AG04450 (cell line): Measurements from ENCODE around the gene CCDC183. TPM values are rescaled to one million over a fixed set of nuclear protein-coding genes. Genes with fewer than 3 reads are reported as not detected.

Experiments
- CTCF ChIA-PET: fragments of 300-600, 350-600 bp; formaldehyde crosslinking; extraction: SDS; loops from one replicate; lab custom pipeline; 2022; ENCODE audit warnings: antibody characterized with exemption, inconsistent platforms; lab: Charles Lee
- POLR2A ChIA-PET: fragments of 350-600 bp; formaldehyde crosslinking; extraction: SDS; loops from one replicate; lab custom pipeline; 2021; ENCODE audit warnings: antibody characterized with exemption, inconsistent platforms; lab: Yijun Ruan, JAX
- DNase-seq: peaks from one replicate; pipeline ENCODE4 v3.0.0-alpha.2; 2011; ENCODE audit warnings: low read depth, low spot score
- H3K27ac ChIP-seq: one replicate; pipeline ENCODE4 v1.5.1; 2012; ENCODE audit warnings: low read depth, low read length, control low read depth
- H3K27me3 ChIP-seq: one replicate; pipeline ENCODE4 v1.6.0; 2012; ENCODE audit warnings: low read length; ENCODE audit not compliant: control insufficient read depth, insufficient read depth
- H3K4me3 ChIP-seq: 2 replicates; pipeline ENCODE4 v1.5.1; 2011; ENCODE audit warnings: mild to moderate bottlenecking, low read depth, low read length, control low read depth
- H3K9me3 ChIP-seq: 2 replicates; pipeline ENCODE4 v1.5.1; 2012; ENCODE audit warnings: low read length; ENCODE audit not compliant: control insufficient read depth, insufficient read depth
- CTCF ChIP-seq: IDR thresholded peaks from 2 replicates; pipeline ENCODE4 v1.5.1; 2011; ENCODE audit warnings: low read depth, low read length, control low read depth, inconsistent platforms
- polyA plus RNA-seq: library from polyadenylated mRNA; depleted of rRNA; stranded (reverse); fragments of >200 nt; gene quantifications from 2 replicates; pipeline ENCODE4 v1.2.3, GENCODE V29; 2011

The CCDC183 gene
- polyA plus RNA-seq, 1 experiment: 0.21 TPM

DNA sequence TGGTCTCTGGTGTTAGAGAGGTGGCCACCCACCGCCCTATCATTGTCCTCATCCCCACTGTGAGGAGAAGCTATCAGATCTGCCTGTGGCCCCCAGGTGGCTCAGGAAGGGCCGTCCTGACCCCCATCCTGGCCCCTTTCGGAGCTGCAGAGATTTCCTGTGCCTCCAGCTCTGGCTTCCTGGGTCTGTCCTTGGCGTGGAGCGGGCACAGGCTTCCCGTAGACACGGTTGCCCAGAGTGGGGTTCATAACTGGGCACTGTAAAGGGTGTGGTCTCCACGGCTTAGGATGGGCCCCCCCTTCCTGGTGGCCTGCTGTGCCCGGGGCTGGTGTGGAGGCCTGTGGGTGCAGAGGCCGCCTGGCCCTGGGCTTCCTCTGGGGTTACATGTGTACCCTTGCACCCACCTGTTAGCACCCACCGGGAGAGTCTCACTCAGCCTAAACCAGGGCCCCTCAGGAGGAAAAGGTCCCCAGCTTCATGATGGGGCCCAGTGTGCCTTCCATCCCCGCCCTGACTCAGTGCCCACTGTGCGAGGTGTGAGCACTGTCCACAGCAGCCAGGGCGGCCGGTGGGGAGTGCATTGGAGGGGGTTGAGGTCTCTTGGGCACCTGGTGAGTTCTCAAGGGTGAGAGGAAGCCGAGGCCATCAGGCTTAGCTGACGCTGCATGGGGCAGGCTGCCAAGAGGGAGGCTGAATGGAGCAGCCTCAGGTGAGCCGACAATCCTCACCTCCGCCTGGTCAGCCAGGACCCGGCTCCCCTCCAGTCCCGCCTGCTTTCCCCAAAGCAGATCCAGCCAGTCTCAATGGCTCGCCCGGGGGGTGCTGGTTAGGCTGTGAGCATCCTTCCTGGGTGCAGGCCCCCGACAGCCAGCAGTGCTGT lies 30.8 kb downstream of the CCDC183 start:
- CTCF ChIA-PET: interaction anchor here (1.4 kb wide), 1 partner anchor 15 kb away, joined by 5 read pairs; the partner anchor contains the start of gene AJM1
- DNase-seq: no peak
- POLR2A ChIA-PET: interaction anchor here (0.7 kb wide), 1 partner anchor 427 kb away, joined by 4 read pairs; no protein-coding TSS in a partner anchor
- no peaks in the 10 kb centered on the region; the same call in 1 of the 2 replicates for H3K9me3 ChIP-seq
- H3K27me3 ChIP-seq: no peaks in the 10 kb centered on the region
- no peak for TF ChIP-seq CTCF
- H3K4me3 ChIP-seq: no peak overlapping the region
- no peak overlapping the region for H3K27ac ChIP-seq

DNA sequence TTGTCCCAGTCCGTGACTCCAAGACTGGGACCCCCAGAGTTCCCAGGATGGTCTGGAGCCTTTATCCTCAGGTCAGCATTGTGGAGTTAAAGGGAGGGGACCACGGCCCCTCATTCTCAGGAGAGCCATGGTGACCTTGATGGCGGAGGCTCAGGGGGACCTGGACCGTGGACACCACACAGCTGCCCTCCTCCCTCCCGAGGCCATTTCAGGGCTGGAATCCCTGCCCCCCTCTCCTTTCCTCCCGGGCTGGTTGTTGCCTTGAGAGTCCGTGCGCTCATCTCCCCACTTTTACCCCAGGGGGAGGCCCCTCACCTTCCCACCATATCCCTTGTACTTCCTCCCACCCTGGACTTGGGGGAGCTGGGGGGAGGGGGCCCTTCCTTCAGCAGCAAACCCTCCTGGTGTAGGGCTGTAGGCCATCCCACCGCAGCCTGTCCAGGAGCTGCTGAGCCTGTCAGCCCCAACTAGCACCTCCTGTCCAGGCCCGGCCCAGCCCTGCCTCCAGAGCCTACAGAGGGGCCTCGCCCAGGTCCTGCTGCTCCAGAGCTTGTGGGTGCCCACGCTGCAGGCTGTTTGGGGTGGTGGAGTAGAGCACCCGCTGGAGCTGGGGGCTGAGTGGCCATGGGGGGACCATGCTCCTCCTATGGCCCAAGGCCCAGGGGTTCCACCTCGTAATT lies 31.8 kb downstream of the CCDC183 start:
- H3K4me3 ChIP-seq: no peak overlapping the region
- DNase-seq: no peak
- ChIA-PET CTCF (interaction anchor here (2.5 kb wide), 1 partner anchor 14 kb away, joined by 6 read pairs; the partner anchor contains the start of gene AJM1), POLR2A (no interaction called here)
- H3K27me3 ChIP-seq: no peaks in the 10 kb centered on the region
- no peaks in the 10 kb centered on the region for H3K9me3 ChIP-seq
- no peak overlapping the region for H3K27ac ChIP-seq
- TF ChIP-seq CTCF: no peak

- POLR2A ChIA-PET: no interaction called here
- H3K9me3 ChIP-seq: no peaks in the 10 kb centered on the region
- no peak for DNase-seq
- H3K4me3 ChIP-seq: no peak overlapping the region
- no peak overlapping the region for H3K27ac ChIP-seq
- no peak for TF ChIP-seq CTCF
- CTCF ChIA-PET: interaction anchor here (2.5 kb wide), 1 partner anchor 13 kb away, joined by 6 read pairs; the partner anchor contains the start of gene AJM1
- no peaks in the 10 kb centered on the region for H3K27me3 ChIP-seq
Measured at GRCh38 chr9:136828474-136829140, 32.5 kb downstream of the CCDC183 start.

DNA sequence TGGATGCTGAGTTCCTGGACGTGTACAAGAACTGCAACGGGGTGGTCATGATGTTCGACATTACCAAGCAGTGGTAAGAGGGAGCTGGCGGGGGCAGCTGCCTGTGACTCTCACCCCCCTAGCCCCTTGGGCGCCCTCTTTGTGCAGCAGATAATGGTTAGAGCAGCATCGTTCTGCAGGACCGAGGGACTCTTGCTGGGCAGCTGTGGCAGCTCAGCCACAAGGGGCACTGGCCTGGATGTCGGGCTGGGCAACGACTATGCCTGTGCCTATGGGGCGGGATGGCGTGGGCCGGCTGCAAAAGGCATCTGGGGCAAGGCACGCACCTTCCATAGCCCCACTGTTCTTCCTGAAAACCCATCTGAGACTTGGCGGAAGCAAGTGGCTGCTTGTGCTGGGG lies 33.3 kb downstream of the CCDC183 start:
- H3K9me3 ChIP-seq: no peaks in the 10 kb centered on the region
- no peak overlapping the region for H3K27ac ChIP-seq
- no peak for DNase-seq
- no peak overlapping the region for H3K4me3 ChIP-seq
- POLR2A ChIA-PET: no interaction called here
- no peak for TF ChIP-seq CTCF
- H3K27me3 ChIP-seq: no peaks in the 10 kb centered on the region
- CTCF ChIA-PET: interaction anchor here (2.5 kb wide), 1 partner anchor 13 kb away, joined by 6 read pairs; the partner anchor contains the start of gene AJM1
